ENCODE data around the gene TGM5.
A peak's percentile ranks its signal among the peaks of the same experiment; 100 is the strongest.
"Not testable (repeated sequence)": the region's sequence is repeated elsewhere in the genome, so short reads cannot be mapped to it uniquely, and the experiment has no call there.

The TGM5 gene

GRCh38 chr15:43250785-43251184 lies 15.9 kb downstream of the TGM5 start:
- DNase-seq (ENCODE audit: low read depth) = no peak
- H3K4me3 ChIP-seq (ENCODE audit: low read depth, low read length) = no peak overlapping the region

GRCh38 chr15:43249699-43250203 lies 17.0 kb downstream of the TGM5 start:
- no peak overlapping the region for H3K4me3 ChIP-seq (ENCODE audit: low read depth, low read length)
- peak; percentile 31 for DNase-seq (ENCODE audit: low read depth)

GRCh38 chr15:43249236-43249635 lies 17.5 kb downstream of the TGM5 start:
- H3K4me3 ChIP-seq (ENCODE audit: low read depth, low read length) = no peak overlapping the region
- DNase-seq (ENCODE audit: low read depth) = no peak

GRCh38 chr15:43246261-43246774 lies 20.4 kb downstream of the TGM5 start:
- no peak overlapping the region for H3K4me3 ChIP-seq (ENCODE audit: low read depth, low read length)
- no peak for DNase-seq (ENCODE audit: low read depth)

- no peak for DNase-seq (ENCODE audit: low read depth)
- H3K4me3 ChIP-seq (ENCODE audit: low read depth, low read length) = no peak overlapping the region
Observed at GRCh38 chr15:43244092-43244491, 22.6 kb downstream of the TGM5 start.

GRCh38 chr15:43243020-43243645 lies 23.6 kb downstream of the TGM5 start:
- no peak for DNase-seq (ENCODE audit: low read depth)
- no peak overlapping the region for H3K4me3 ChIP-seq (ENCODE audit: low read depth, low read length)

GRCh38 chr15:43242616-43243015 lies 24.1 kb downstream of the TGM5 start:
- H3K4me3 ChIP-seq (ENCODE audit: low read depth, low read length) = no peak overlapping the region
- no peak for DNase-seq (ENCODE audit: low read depth)

- no peak overlapping the region for H3K4me3 ChIP-seq (ENCODE audit: low read depth, low read length)
- no peak for DNase-seq (ENCODE audit: low read depth)
Observed at GRCh38 chr15:43241100-43241499, 25.6 kb downstream of the TGM5 start.

GRCh38 chr15:43239732-43240491 lies 26.8 kb downstream of the TGM5 start:
- H3K4me3 ChIP-seq (ENCODE audit: low read depth, low read length) = no peak overlapping the region
- DNase-seq (ENCODE audit: low read depth) = no peak

GRCh38 chr15:43238671-43239131 lies 28.0 kb downstream of the TGM5 start:
- H3K4me3 ChIP-seq (ENCODE audit: low read depth, low read length) = no peak overlapping the region
- no peak for DNase-seq (ENCODE audit: low read depth)

- DNase-seq (ENCODE audit: low read depth) = no peak
Observed at GRCh38 chr15:43237842-43238470, 28.8 kb downstream of the TGM5 start.

GRCh38 chr15:43235536-43235935 lies 31.2 kb downstream of the TGM5 start:
- DNase-seq (ENCODE audit: low read depth) = no peak
- H3K4me3 ChIP-seq (ENCODE audit: low read depth, low read length) = no peak overlapping the region

More at GRCh38 chr15:43237842-43238470, 28.8 kb downstream of the TGM5 start:
- no peak overlapping the region for H3K4me3 ChIP-seq (ENCODE audit: low read depth, low read length)

- DNase-seq (ENCODE audit: low read depth) = no peak
- no peak overlapping the region for H3K4me3 ChIP-seq (ENCODE audit: low read depth, low read length)
Observed at GRCh38 chr15:43232289-43232874, 34.3 kb downstream of the TGM5 start.

- no peak for DNase-seq (ENCODE audit: low read depth)
- H3K4me3 ChIP-seq (ENCODE audit: low read depth, low read length) = no peak overlapping the region
Observed at GRCh38 chr15:43230640-43231115, 36.0 kb downstream of the TGM5 start.

GRCh38 chr15:43229977-43230376 lies 36.8 kb downstream of the TGM5 start:
- H3K4me3 ChIP-seq (ENCODE audit: low read depth, low read length) = no peak overlapping the region
- DNase-seq (ENCODE audit: low read depth) = no peak

GRCh38 chr15:43226436-43227305 lies 40.1 kb downstream of the TGM5 start:
- no peak overlapping the region for H3K4me3 ChIP-seq (ENCODE audit: low read depth, low read length)
- DNase-seq (ENCODE audit: low read depth) = no peak

GRCh38 chr15:43225950-43226255 lies 40.8 kb downstream of the TGM5 start:
- H3K4me3 ChIP-seq (ENCODE audit: low read depth, low read length); DNase-seq (ENCODE audit: low read depth): not testable (repeated sequence)

GRCh38 chr15:43225201-43225949 lies 41.4 kb downstream of the TGM5 start:
- H3K4me3 ChIP-seq (ENCODE audit: low read depth, low read length) = no peak overlapping the region
- no peak for DNase-seq (ENCODE audit: low read depth)

Measured in skeletal muscle cell (primary cell).